Omental fat pad (tissue), 4 donors: Measurements from ENCODE around the gene MDN1. TPM values are rescaled to one million over a fixed set of nuclear protein-coding genes. Genes with fewer than 3 reads are reported as not detected.
"Not testable (repeated sequence)": the region's sequence is repeated elsewhere in the genome, so short reads cannot be mapped to it uniquely, and the experiment has no call there.

Experiments used
- ATAC-seq: fragments of 150-250 bp; one replicate; pipeline ENCODE4 v1.9.1; 2016; ENCODE audit warnings: mild to moderate bottlenecking, moderate library complexity; ENCODE audit not compliant: low FRiP score
- DNase-seq: peaks from one replicate; pipeline ENCODE4 v3.0.0-alpha.2; 2019; ENCODE audit warnings: low spot score
- total RNA-seq, 4 donors: library from RNA; depleted of rRNA; stranded (reverse); fragments of >200 nt; gene quantifications; one replicate each; pipeline ENCODE4 v1.1.0, GENCODE V29; 2016
- TF ChIP-seq, protein P1 (sequence below), 3 donors: fragments of 450-650 bp; IDR thresholded peaks; one replicate each; pipeline ENCODE4 v1.5.1; 2016 to 2017; ENCODE audit warnings: antibody characterized with exemption in 3 of 3, mild to moderate bottlenecking in 3 of 3, moderate library complexity in 2 of 3

Gene MDN1
- total RNA-seq, 4 donors from 2014 or later: 21.6 to 58.5 (median 33.3) TPM

- no peak for DNase-seq
- TF ChIP-seq, protein P1, sequence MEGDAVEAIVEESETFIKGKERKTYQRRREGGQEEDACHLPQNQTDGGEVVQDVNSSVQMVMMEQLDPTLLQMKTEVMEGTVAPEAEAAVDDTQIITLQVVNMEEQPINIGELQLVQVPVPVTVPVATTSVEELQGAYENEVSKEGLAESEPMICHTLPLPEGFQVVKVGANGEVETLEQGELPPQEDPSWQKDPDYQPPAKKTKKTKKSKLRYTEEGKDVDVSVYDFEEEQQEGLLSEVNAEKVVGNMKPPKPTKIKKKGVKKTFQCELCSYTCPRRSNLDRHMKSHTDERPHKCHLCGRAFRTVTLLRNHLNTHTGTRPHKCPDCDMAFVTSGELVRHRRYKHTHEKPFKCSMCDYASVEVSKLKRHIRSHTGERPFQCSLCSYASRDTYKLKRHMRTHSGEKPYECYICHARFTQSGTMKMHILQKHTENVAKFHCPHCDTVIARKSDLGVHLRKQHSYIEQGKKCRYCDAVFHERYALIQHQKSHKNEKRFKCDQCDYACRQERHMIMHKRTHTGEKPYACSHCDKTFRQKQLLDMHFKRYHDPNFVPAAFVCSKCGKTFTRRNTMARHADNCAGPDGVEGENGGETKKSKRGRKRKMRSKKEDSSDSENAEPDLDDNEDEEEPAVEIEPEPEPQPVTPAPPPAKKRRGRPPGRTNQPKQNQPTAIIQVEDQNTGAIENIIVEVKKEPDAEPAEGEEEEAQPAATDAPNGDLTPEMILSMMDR (IDR thresholded peaks at IDR 0.05): no peak
- ATAC-seq: no peak
Observed at GRCh38 chr6:89736893-89737292, 82.7 kb downstream of the MDN1 start.

GRCh38 chr6:89734526-89734925 is 85.1 kb downstream of the MDN1 start:
- TF ChIP-seq, protein P1 (IDR thresholded peaks at IDR 0.05): no peak
- ATAC-seq: no peak
- DNase-seq: no peak

DNA sequence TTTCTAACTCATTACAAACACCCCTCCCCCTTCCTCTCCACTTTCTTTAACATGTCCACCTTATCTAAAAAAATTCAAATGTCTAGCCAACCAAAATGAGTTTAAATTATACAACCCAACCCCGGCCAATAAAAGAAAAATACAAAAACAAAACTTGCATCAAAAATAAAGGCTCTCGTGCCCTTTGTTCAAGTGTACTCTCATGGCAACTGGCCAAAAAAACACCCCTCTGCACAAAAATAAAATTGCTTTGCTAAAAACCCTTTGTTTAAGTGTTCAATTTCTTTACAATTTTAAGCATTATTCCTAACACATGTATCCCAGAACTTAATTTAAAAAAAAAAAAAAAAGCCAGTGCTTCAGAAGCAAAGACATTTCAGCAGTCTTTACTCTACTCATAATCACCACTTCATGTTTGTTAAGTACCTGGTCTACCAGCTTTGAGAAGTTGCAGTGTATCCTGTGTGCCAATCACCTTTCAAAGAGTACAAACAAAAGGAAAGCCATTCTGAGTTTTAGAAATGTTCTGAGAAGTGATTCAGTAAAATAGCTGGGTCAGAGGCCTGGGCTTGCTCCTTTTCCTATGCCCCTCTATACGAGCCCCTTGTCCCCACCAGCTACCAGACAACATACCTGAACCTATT is 87.5 kb downstream of the MDN1 start:
- no peak for ATAC-seq

GRCh38 chr6:89731262-89731661 is 88.3 kb downstream of the MDN1 start:
- ATAC-seq, DNase-seq: not testable (repeated sequence)

More for the DNA sequence above, 87.5 kb downstream of the MDN1 start:
- TF ChIP-seq, protein P1 (IDR thresholded peaks at IDR 0.05): no peak
- no peak for DNase-seq

GRCh38 chr6:89729818-89730217 is 89.8 kb downstream of the MDN1 start:
- TF ChIP-seq, protein P1 (IDR thresholded peaks at IDR 0.05): no peak
- ATAC-seq (no peak), DNase-seq (no peak)

DNA sequence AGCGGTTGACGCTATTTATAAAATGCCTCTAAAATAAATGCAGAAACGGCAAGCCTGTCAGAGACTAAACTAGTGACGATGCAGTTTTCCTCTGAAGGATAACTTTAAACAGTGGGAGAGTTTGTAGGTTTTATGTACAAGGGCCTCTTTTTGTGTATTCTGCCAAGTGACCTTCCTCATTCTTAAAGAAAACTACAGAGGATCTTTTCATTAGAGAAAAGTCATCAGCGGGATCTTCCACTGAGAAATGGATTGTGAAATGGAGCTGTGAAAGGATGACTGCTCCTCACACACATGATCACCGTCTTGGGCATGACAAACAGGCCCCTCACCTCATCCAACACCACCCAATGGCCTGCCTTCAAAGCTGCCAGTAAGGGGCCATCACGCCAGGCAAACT is 92.1 kb downstream of the MDN1 start:
- TF ChIP-seq, protein P1 (IDR thresholded peaks at IDR 0.05): no peak
- ATAC-seq: no peak
- DNase-seq: no peak

GRCh38 chr6:89724981-89725380 is 94.6 kb downstream of the MDN1 start:
- DNase-seq: no peak
- no peak for ATAC-seq
- TF ChIP-seq, protein P1 (IDR thresholded peaks at IDR 0.05): no peak
